A549 treated with Hydrocortisone at 1 μM for 4 hours (cell line): ENCODE measurements around the gene ADH5. TPM values are rescaled to one million over a fixed set of nuclear protein-coding genes. Genes with fewer than 3 reads are reported as not detected.

Experiments
- total RNA-seq: library from RNA; stranded (reverse); fragments of 200-300 nt; extraction: Qiagen RNA extraction; gene quantifications from 5 replicates; pipeline ENCODE4 v1.2.3, GENCODE V29; 2022

ADH5 gene
- total RNA-seq = 108 to 134 TPM (median 112 TPM) in 5 replicates

DNA sequence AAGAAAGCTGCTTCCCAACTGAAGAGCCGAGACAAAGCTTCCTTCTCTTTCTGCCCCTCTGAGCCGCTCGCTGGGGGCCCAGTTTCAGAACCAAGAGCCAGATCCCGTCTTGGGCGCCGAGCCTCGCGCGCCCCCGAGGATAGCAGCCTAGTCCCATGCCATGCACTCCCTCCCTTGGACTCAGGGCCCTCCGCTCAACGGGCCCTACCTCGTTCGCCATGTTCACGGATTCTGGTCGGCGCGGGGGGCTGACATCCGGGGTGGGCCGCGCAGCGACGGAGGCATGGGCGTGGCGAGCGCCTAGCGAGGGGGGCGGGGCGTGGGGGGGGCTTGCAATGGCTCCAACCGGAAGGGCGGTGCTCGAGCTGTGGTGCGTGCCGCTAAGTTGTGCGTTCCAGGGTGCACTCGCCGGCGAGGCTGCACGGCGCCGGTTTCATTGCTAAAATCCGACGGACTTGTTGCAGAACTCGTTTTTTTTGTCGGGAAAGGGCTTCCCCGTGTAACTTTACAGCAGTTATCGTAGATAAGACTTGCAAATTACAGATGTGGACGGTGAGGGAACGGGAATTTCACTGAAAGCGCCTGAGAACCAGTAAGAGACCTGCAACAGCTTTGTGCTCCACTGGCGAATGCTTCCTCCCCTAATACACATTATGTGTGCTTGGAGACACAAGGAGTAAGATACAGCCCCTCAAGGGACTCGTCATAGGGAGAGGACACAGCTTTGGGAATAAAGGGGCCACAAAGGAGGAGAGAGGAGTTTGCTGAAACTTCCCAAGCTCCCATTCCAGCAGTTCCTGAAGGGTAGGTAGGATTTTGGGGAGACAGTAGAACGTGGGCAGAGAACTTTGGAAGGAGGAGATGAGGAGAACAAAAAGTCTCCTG is at the start of gene ADH5:
ADH5 (minus strand) TSS at position 308 of the 885 bp plus-strand sequence; CDS start at position 220, 88 bp downstream.

Other genes starting within 250 kb of the ADH5 start
- gene EIF4E, start 159.7 kb downstream of the ADH5 start, total RNA-seq = 71.3 to 147 TPM (median 72.5 TPM) in 5 replicates
- 45.3 to 62.7 TPM (median 48.2 TPM) in 5 replicates for gene METAP1, start 93.1 kb downstream of the ADH5 start, total RNA-seq
- gene ADH4, start 55.5 kb upstream of the ADH5 start, total RNA-seq = not detected in 5 replicates
- gene ADH6, start 130.5 kb upstream of the ADH5 start, total RNA-seq = 0.03 to 0.10 TPM in 2 of 5 replicates, not detected in the others
- not detected in 5 replicates for gene ADH1A, start 202.2 kb upstream of the ADH5 start, total RNA-seq
- gene ADH1B, start 232.6 kb upstream of the ADH5 start, total RNA-seq = not detected in 5 replicates